T-cell (primary cell): ENCODE data around the gene HK3. TPM values are rescaled to one million over a fixed set of nuclear protein-coding genes. Genes with fewer than 3 reads are reported as not detected.
A peak's percentile ranks its signal among the peaks of the same experiment; 100 is the strongest.

ENCODE experiments used
- ATAC-seq, 4 experiments: fragments of 200-7000 bp in 3 of 4; fragments of 150-1000 bp in 1 of 4; cut with Tn5 transposase; replicated peaks in 1 of 4; 1 replicate in 3 of 4; 2 replicates in 1 of 4; pipeline ENCODE4 v1.10.0; 2021; ENCODE audit warnings: moderate library complexity in 3 of 4, mild to moderate bottlenecking in 2 of 4, moderate number of reproducible peaks in 1 of 4
- CTCF ChIA-PET, 2 donors: fragments of 300-600 bp; sonication (Branson Sonifier 250); formaldehyde crosslinking; loops; one replicate each; lab custom pipeline; 2022; ENCODE audit warnings: antibody characterized with exemption in 2 of 2; lab: Charles Lee
- POLR2A ChIA-PET, 2 donors: fragments of 300-600 bp; sonication (Branson Sonifier 250); formaldehyde crosslinking; loops; one replicate each; lab custom pipeline; 2022; ENCODE audit warnings: antibody characterized with exemption in 2 of 2; lab: Charles Lee
- DNase-seq, 35 experiments: peaks; one replicate each; pipeline versions ENCODE4 v3.0.0 to v3.0.0-alpha.2; 2013 to 2023
- H3K27ac ChIP-seq: one replicate; pipeline ENCODE4 v1.5.1; 2013; ENCODE audit warnings: low read length
- H3K27me3 ChIP-seq, 2 experiments: replicated peaks in 1 of 2; 1 replicate in 1 of 2; 2 replicates in 1 of 2; pipeline versions ENCODE4 v1.6.1 to v1.7.0; 2013; ENCODE audit warnings: low read length in 1 of 2, mixed read lengths in 1 of 2; ENCODE audit not compliant: control insufficient read depth in 2 of 2, insufficient read depth in 2 of 2; ENCODE audit errors: extremely low read depth in 1 of 2
- H3K36me3 ChIP-seq, 2 donors: 1 replicate in 1 of 2; 2 replicates in 1 of 2; pipeline versions ENCODE4 v1.6.1 to v1.7.0; 2013; ENCODE audit warnings: low read length in 1 of 2; ENCODE audit not compliant: control insufficient read depth in 2 of 2, insufficient read depth in 1 of 2; ENCODE audit errors: extremely low read depth in 1 of 2
- H3K4me1 ChIP-seq, 2 experiments: 1 replicate in 1 of 2; 2 replicates in 1 of 2; pipeline versions ENCODE4 v1.6.1 to v1.7.0; 2013; ENCODE audit warnings: low read length in 2 of 2, mixed read lengths in 1 of 2; ENCODE audit not compliant: insufficient read depth in 2 of 2, control insufficient read depth in 1 of 2; ENCODE audit errors: extremely low read depth in 1 of 2
- H3K4me3 ChIP-seq, 2 donors: 1 replicate in 1 of 2; 2 replicates in 1 of 2; pipeline versions ENCODE4 v1.5.1 to v1.7.0; 2013; ENCODE audit warnings: mild to moderate bottlenecking in 2 of 2, low read length in 1 of 2, moderate library complexity in 1 of 2; ENCODE audit not compliant: control insufficient read depth in 1 of 2; ENCODE audit errors: extremely low read depth in 1 of 2
- H3K9me3 ChIP-seq: 2 replicates; pipeline ENCODE4 v1.7.0; 2013
- H3K27ac Mint-ChIP-seq, 2 donors: one replicate each; pipeline ENCODE4 v1.8.0; 2020 to 2021; ENCODE audit warnings: mild to moderate bottlenecking in 2 of 2, mixed read lengths in 2 of 2
- H3K27me3 Mint-ChIP-seq, 2 donors: one replicate each; pipeline ENCODE4 v1.8.0; 2021 to 2022; ENCODE audit warnings: mixed read lengths in 2 of 2
- H3K36me3 Mint-ChIP-seq: one replicate; pipeline ENCODE4 v1.8.0; 2021; ENCODE audit warnings: mixed read lengths
- H3K4me1 Mint-ChIP-seq, 3 donors: one replicate each; pipeline ENCODE4 v1.8.0; 2020 to 2022; ENCODE audit warnings: mixed read lengths in 3 of 3, mild to moderate bottlenecking in 1 of 3
- H3K4me3 Mint-ChIP-seq, 3 donors: one replicate each; pipeline ENCODE4 v1.8.0; 2020 to 2022; ENCODE audit warnings: mild to moderate bottlenecking in 3 of 3, mixed read lengths in 3 of 3, moderate library complexity in 3 of 3
- H3K9me3 Mint-ChIP-seq, 3 donors: one replicate each; pipeline ENCODE4 v1.8.0; 2020 to 2022; ENCODE audit warnings: mixed read lengths in 3 of 3
- WGBS: methylation state at CpG from one replicate; pipeline ENCODE4 v1.1.5; 2013; ENCODE audit warnings: missing lambda C conversion rate; ENCODE audit not compliant: insufficient coverage; 5-methylcytosine and 5-hydroxymethylcytosine counted together
- total RNA-seq, 35 experiments: library from RNA in 6 of 35; stranded (reverse) in 6 of 35; fragments of 120-200 nt in 1 of 35; gene quantifications; one replicate each; pipeline versions ENCODE4 v1.2.1 to v1.2.4 and lab custom pipeline; 2013 to 2026

HK3 gene
- total RNA-seq, 5 donors from 2014 or later (not counting 1 experiment from before 2014, with no cell fraction given) = 0.16 to 0.85 (median 0.44) TPM

DNA sequence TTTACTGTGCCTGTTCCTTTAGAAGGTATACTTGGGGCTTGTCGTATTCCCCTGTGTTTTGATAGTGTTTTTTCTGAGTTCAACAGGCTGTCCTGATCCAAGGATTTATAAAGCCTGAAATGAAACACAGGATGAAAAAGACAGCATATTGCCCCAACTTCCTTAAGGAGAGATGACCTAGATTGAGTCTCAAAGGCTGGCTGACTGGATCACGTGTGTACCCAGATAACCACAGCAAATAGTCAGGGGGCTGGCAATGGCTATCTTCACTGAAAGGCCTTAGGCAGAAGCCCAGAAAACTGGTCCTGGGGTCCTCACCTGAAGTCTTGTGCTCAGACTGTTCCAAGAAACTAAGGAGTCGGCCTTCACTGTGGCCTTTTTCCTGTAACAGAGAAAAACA, 7.7 kb upstream of the HK3 start:
- CTCF ChIA-PET = interaction anchor here in 1 of 2 donors (0.5 kb wide), 1 partner anchor 202 kb away, joined by 3 read pairs; no protein-coding TSS in a partner anchor
- H3K27me3 ChIP-seq = no peaks in the 10 kb centered on the region
- Mint-ChIP-seq H3K36me3 (peaks cover 66% of the 10 kb centered on the region), H3K9me3 (no peaks in the 10 kb centered on the region), H3K27ac (no peak overlapping the region), H3K27me3 (no peaks in the 10 kb centered on the region), H3K4me1 (no peaks in the 10 kb centered on the region), H3K4me3 (no peak overlapping the region)
- DNase-seq = no peak
- no peak overlapping the region for H3K27ac ChIP-seq
- ATAC-seq = no peak
- H3K4me1 ChIP-seq = no peaks in the 10 kb centered on the region
- POLR2A ChIA-PET = no interaction called here
- 100% methylated on average over 2 of the region's 3 CpGs for WGBS
- peaks cover 12 to 83% of the 10 kb centered on the region in 2 donors for H3K36me3 ChIP-seq
- H3K9me3 ChIP-seq = no peaks in the 10 kb centered on the region
- no peak overlapping the region for H3K4me3 ChIP-seq

DNA sequence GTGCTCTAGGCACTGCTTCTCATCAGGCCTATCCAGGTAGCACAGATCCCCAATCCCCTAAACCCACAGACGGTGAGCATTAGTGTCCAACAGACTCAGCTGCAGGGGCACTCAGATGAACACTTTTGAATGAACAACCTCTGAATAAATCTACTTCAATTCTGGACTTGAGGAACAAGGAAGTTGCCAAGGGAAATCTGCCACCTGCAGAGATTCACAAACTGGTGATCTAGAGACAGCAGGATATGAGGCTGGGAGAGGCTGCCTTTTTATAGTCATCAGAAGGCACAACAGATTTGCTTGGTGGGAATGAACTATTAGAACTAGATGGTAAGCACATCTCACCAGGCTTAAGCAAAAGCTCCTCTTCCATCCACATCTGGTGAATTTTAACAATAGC, 7.0 kb upstream of the HK3 start:
- WGBS = 100% methylated on average over 1 of the region's 1 CpG
- Mint-ChIP-seq H3K9me3 (no peaks in the 10 kb centered on the region), H3K4me3 (no peak overlapping the region), H3K27ac (no peak overlapping the region), H3K27me3 (no peaks in the 10 kb centered on the region), H3K36me3 (peaks cover 62% of the 10 kb centered on the region), H3K4me1 (no peaks in the 10 kb centered on the region)
- Histone ChIP-seq H3K9me3 (no peaks in the 10 kb centered on the region), H3K27me3 (no peaks in the 10 kb centered on the region), H3K4me1 (no peaks in the 10 kb centered on the region), H3K4me3 (no peak overlapping the region), H3K36me3 (peaks cover 12 to 76% of the 10 kb centered on the region in 2 donors), H3K27ac (no peak overlapping the region)
- DNase-seq (no peak), ATAC-seq (no peak)
- CTCF ChIA-PET = no interaction called here
- POLR2A ChIA-PET = no interaction called here

GRCh38 chr5:176904276-176904675, 5.1 kb upstream of the HK3 start:
- Histone ChIP-seq H3K36me3 (peaks cover 12 to 61% of the 10 kb centered on the region in 2 donors), H3K9me3 (no peaks in the 10 kb centered on the region), H3K4me3 (no peak overlapping the region), H3K27me3 (no peaks in the 10 kb centered on the region), H3K4me1 (peaks cover 2 to 6% of the 10 kb centered on the region in 2 experiments), H3K27ac (no peak overlapping the region)
- Mint-ChIP-seq H3K27ac (no peak overlapping the region), H3K27me3 (no peaks in the 10 kb centered on the region), H3K9me3 (no peaks in the 10 kb centered on the region), H3K36me3 (peaks cover 54% of the 10 kb centered on the region), H3K4me1 (peaks cover 6 to 7% (median 6%) of the 10 kb centered on the region in 3 donors), H3K4me3 (no peak overlapping the region)
- ATAC-seq (no peak), DNase-seq (no peak)
- WGBS = 89% methylated on average over 3 of the region's 3 CpGs
- POLR2A ChIA-PET = no interaction called here
- CTCF ChIA-PET = no interaction called here

DNA sequence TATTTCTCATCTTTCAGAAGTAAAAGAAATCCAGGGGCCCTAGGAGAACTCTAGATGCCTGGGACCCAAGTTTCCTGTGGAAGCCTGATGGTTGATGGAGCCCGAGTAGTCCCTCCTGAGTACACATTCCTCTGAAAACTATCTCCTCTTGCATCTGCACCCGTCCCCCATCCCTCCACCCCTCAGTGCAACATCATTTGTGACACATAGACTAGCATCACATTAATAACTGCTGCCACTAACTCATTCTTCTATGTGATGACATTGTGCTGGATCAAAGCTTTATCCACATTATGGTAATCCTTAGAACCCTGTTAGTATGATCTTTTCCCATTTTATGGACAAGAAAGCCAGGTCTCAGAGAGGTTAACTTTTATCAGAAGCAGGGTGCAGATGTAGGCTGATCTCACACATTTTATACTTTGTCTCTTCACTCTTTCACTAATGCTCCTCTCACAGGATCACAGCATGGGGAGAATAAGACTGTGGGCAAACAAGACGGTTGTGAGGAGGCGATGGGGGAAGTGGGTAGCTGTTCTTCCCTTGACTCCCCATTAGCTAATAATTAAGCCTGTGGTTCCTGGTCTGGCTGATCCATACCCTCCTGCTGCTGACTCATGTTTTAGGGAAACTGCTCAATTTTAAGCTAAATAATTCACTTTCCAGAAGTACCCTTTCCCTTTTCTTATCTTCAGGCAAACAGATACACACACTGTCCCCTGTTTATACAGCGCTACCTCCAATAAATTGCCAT, 3.9 kb upstream of the HK3 start:
- Histone ChIP-seq H3K9me3 (no peaks in the 10 kb centered on the region), H3K27me3 (no peaks in the 10 kb centered on the region), H3K4me1 (peaks cover 2 to 9% of the 10 kb centered on the region in 2 experiments), H3K27ac (no peak overlapping the region), H3K36me3 (peaks cover 12 to 52% of the 10 kb centered on the region in 2 donors), H3K4me3 (no peak overlapping the region)
- peaks cover 10 to 13% (median 12%) of the 10 kb centered on the region in 3 donors for H3K4me1 Mint-ChIP-seq
- H3K9me3 Mint-ChIP-seq = no peaks in the 10 kb centered on the region
- ATAC-seq (no peak), DNase-seq (no peak)
- no peaks in the 10 kb centered on the region for H3K27me3 Mint-ChIP-seq
- ChIA-PET CTCF (interaction anchor here in 1 of 2 donors (0.5 kb wide), 1 partner anchor 32 kb away, joined by 4 read pairs; no protein-coding TSS in a partner anchor), POLR2A (no interaction called here)
- no peak overlapping the region for H3K4me3 Mint-ChIP-seq
- H3K27ac Mint-ChIP-seq = no peak overlapping the region
- H3K36me3 Mint-ChIP-seq = peaks cover 48% of the 10 kb centered on the region
- no CpG with 5 or more reads among the region's 5 CpGs for WGBS

DNA sequence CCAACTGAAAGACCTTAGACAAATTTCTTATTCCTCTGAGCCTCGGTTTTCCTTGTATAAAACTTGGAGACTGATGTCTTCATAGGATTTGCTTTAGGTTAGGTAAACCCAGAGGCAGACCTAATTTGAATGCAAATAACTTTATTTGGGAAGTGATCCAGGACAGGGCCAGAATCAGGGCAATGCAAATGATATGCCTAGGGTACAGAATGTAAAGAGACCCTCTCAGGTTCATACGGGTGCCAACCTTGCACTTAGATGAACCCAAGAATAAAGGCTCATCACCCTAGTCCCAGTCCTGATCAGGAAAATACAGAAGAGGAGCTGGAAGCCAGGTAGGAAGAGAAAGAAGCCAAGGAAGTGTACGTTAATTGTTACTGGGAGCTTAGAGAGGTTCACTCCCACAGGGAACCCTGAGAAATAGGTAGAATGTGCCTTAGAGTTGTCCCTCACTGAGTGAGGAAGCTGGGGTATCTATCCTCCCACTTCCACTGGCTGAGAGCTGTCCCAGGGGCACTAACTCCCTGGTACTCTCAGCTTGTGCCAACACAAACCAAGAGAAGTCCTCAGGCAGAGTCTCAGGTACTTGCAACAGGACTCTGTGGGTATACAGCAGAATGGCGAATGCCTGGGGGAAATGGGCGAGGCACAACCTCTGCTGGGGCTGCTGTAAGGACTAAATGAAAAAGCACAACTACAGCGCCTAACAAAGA, 3.1 kb upstream of the HK3 start:
- H3K36me3 Mint-ChIP-seq = peaks cover 40% of the 10 kb centered on the region
- Histone ChIP-seq H3K4me3 (no peak overlapping the region), H3K9me3 (no peaks in the 10 kb centered on the region), H3K4me1 (peaks cover 2 to 9% of the 10 kb centered on the region in 2 experiments), H3K36me3 (peaks cover 12 to 48% of the 10 kb centered on the region in 2 donors), H3K27ac (no peak overlapping the region), H3K27me3 (peaks cover 0 to 3% of the 10 kb centered on the region in 2 experiments)
- no peaks in the 10 kb centered on the region for H3K27me3 Mint-ChIP-seq
- POLR2A ChIA-PET = interaction anchor here in 1 of 2 donors (0.5 kb wide), 1 partner anchor 318 kb away, joined by 8 read pairs; no protein-coding TSS in a partner anchor
- no peaks in the 10 kb centered on the region for H3K9me3 Mint-ChIP-seq
- ATAC-seq (no peak), DNase-seq (no peak)
- H3K27ac Mint-ChIP-seq = peak overlapping the region in 1 of 2 donors; percentile 82
- no peak overlapping the region for H3K4me3 Mint-ChIP-seq
- WGBS = 100% methylated on average over 1 of the region's 6 CpGs
- peaks cover 10 to 13% (median 12%) of the 10 kb centered on the region in 3 donors for H3K4me1 Mint-ChIP-seq
- CTCF ChIA-PET = interaction anchor here in 1 of 2 donors (0.5 kb wide), 1 partner anchor 31 kb away, joined by 4 read pairs; no protein-coding TSS in a partner anchor

DNA sequence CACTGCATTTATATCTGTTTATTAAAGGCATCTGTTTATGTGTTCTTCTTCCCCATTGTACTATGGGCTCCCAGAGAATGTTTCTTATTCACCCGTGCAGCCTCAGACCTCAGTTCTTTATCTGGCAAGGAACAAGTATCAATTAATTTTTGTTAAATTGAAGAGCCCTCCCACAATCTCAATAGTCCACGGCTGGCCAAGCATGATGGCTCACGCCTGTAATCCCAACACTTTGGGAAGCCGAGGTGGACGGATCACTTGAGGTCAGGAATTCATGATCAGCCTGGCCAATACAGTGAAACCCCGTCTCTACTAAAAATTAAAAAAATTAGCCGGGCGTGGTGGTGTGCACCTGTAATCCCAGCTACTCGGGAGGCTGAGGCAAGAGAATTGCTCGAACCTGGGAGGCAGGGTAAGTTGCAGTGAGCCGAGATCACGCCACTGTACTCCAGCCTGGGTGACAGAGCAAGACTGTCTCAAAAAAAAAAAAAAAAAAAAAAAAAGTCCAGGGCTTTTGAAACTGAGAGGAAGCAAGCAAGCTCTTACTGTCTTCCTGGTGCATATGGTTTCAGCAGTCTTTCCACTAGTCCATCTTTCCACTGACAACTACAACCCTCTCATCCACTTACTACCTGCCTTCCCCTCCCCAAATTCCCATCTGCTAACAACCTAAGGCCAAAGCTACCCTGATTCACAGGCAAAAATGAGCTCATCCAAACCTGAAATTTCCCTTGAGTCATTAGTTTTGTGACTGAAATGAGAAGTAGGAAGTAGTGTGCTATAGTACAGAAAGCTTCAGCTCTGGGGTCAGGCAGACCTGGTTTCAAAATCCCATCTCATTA, 2.3 kb upstream of the HK3 start:
- H3K27me3 Mint-ChIP-seq = no peaks in the 10 kb centered on the region
- peaks cover 0 to 3% of the 10 kb centered on the region in 2 experiments for H3K27me3 ChIP-seq
- H3K4me3 ChIP-seq = no peak overlapping the region
- no peaks in the 10 kb centered on the region for H3K9me3 ChIP-seq
- H3K27ac ChIP-seq = no peak overlapping the region
- peaks cover 10 to 13% (median 12%) of the 10 kb centered on the region in 3 donors for H3K4me1 Mint-ChIP-seq
- no peak overlapping the region for H3K4me3 Mint-ChIP-seq
- WGBS = 96% methylated on average over 9 of the region's 12 CpGs
- H3K27ac Mint-ChIP-seq = peak overlapping the region; percentile 50 to 82
- POLR2A ChIA-PET = interaction anchor here in 1 of 2 donors (0.5 kb wide), 1 partner anchor 319 kb away, joined by 8 read pairs; no protein-coding TSS in a partner anchor
- no peaks in the 10 kb centered on the region for H3K9me3 Mint-ChIP-seq
- DNase-seq (no peak), ATAC-seq (no peak)
- H3K36me3 ChIP-seq = peaks cover 11 to 41% of the 10 kb centered on the region in 2 donors
- H3K36me3 Mint-ChIP-seq = peaks cover 34% of the 10 kb centered on the region
- peaks cover 2 to 9% of the 10 kb centered on the region in 2 experiments for H3K4me1 ChIP-seq
- CTCF ChIA-PET = no interaction called here
